HL-60/S4 (cell line): ENCODE results near the gene SH2D3C.
"Not testable (repeated sequence)": the region's sequence is repeated elsewhere in the genome, so short reads cannot be mapped to it uniquely, and the experiment has no call there.

Source experiments
- in situ Hi-C: fragments of 300-500 bp; cut with MboI; formaldehyde crosslinking; loops from 2 replicates; pipeline ENCODE4 v1.14.3; 2022; ENCODE audit warnings: low sequenced_read_pairs

SH2D3C gene

DNA sequence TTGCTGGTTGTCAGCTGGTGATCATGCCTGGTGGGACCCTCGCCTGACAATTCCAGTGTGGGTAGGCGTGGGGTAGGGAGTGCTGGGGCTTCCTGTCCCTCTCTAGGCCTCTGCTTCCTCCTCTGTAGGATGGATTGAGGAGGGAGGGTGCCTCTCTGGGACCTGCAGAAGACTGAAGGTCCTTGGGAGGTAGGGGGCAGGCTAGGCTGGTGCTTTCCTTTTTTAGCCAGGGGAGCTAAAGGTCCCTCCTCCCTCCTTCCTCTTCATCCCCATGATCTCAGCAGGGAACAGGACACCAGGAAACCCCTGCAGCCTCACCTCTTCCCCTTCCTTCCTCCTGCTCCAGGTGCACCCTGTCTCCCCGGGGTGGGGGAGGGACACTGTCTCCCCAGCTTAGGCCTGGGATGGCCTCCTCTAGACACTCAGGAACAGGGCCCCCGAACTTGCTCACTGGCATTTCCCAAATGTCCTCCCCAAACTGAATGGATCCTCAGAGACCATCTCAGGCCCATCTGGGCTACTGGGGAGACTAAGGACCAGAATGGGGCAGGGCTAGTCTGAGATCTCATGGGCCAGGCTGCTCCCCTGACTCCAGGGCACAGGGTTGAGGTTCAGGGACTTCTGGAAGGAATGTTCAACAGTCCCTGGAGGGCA is 8.4 kb downstream of the SH2D3C start:
- in situ Hi-C loops = no loop called here

DNA sequence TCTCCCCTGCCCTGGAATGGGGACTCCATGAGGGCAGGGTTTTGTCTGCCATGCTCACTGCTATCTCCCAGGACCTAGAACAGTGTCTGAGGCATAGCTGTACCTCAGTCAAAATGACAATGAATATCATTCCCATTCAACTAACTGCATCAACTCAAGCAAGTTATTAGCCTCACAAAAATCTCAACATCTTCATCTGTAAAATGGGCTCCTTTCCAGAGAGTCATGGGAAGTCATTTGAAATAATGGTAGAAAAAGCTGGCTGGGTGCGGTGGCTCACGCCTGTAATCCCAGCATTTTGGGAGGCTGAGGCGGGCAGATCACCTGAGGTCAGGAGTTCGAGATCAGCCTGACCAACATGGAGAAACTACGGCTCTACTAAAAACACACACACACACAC is 9.4 kb downstream of the SH2D3C start:
- in situ Hi-C loops = no loop called here

DNA sequence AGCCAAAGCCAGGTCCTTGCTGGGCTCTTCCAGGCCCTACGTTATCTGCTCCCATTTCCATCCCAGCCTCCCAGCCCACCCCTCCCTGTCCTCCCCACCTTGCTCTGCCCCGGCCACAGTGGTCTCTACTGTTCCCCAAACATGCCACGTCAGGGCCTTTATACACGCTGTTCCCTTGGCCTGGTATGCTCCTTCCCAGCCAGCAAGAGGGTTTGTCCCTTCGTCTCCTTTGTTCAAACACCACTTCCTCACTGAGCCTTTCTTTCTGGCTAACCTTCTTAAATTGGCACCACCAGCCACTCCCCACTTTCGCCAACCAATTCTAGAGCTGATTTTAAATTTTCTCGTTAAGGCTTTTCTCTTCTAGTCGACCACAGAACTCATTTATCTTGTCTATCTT is 9.8 kb downstream of the SH2D3C start:
- in situ Hi-C loops = no loop called here

DNA sequence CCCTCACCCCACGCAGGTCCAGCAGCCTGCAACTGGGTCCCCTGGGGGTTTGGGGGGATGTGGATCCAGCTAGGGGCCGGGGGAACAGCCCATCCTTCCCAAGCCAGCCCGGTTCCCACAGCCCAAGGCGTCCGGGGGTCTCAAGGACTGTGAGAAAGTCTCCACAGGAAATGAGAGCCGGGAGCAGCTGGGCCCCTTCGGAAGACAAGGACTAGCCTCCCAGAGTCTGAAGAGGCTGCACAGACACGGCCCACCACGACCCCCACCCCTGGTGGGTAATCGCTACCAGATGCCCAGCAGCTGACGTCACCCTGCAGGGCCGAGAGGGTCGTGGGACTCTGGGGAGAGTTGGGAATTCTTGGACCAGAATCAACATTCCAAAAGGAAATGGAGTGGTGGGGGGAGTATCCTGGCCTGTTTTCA is 10.5 kb downstream of the SH2D3C start:
- in situ Hi-C loops = no loop called here

DNA sequence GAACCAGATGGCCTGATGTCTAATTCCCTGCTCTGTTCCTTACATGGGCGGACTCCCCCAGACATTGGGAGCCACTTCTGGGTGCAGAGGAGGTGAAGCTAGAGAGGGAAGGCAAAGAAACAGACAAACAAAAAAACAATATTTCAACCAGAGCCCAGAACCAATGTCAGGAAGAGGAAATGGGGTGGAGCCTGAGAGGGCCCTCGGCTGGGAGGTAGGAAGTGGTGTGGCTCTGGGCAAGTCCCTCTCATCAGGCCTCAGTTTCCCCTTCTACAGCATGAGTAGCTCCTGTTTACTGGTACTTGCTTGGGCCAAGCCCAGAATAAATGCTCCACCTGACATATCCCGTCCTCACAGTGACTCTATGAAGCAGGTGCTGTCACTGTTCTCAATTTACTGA is 11.1 kb downstream of the SH2D3C start:
- in situ Hi-C loops = no loop called here

DNA sequence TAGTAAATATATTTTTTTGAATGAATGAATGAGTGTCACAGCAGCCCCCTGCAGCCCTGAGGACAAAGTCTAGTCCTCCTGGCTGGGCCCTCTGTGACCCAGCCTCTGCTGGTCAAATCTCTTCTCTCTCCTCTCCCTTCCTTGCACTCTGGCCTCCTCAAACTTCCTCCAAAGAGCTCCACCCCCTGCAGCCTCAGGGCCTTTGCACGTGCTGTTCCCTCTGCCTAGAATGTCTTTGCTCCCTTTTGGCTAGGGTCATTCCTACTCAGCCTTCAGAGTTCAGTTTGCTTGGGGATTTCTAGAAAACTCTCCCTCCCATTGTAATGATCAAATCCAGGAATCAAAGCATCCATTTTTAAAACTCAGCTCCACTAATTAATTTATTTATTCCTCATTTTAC is 13.0 kb downstream of the SH2D3C start:
- in situ Hi-C loops = no loop called here

DNA sequence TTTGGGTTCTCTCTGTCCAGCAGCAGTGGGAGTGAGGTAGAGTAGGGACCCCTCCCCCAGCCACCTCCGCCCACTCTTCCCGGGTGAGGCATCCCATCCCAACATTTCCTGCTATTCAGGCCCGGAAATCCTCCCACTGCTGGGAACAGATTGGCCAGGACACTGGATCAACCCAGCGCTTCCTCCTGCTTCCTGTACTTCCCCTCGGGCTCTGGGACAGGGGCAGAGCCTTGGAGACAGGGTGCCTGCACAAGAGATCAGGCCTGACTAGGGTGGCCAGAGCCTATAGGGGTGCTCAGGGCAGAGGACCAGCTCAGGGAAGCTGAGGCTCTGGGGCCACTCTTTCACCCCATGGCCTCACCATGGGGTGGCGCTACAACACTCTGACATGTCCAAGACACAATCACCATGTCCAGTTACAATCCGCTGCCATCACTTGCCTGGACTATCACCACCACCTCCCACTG is 14.5 kb downstream of the SH2D3C start:
- in situ Hi-C loops = no loop called here

DNA sequence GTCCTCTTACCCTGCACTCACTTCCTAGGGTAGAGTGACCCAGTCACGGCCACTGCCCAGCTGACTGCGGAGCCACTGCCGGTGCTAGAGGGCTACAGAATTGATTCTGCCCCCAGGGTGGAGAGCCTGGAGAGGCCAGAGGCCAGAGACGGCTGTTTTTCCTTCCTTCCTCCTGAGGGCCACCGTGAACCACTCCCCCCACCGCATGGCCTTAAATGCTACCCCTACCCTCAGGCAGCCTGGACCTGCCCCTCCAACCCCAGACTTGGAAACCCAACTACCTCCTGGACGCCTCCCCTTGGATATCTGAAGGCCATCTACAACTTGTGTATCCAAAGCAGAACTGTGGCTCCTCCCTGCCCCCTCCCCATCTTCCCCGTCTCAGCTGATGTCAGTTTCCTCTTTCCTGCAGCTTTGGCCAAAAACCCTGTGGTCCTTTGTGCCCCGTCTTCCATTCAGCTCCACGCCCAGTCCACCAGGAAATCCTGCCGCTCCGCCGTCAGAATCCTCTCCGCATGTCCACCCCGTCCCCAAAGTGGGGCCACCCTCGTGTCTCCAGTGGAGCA is 16.3 kb downstream of the SH2D3C start:
- in situ Hi-C loops = no loop called here

DNA sequence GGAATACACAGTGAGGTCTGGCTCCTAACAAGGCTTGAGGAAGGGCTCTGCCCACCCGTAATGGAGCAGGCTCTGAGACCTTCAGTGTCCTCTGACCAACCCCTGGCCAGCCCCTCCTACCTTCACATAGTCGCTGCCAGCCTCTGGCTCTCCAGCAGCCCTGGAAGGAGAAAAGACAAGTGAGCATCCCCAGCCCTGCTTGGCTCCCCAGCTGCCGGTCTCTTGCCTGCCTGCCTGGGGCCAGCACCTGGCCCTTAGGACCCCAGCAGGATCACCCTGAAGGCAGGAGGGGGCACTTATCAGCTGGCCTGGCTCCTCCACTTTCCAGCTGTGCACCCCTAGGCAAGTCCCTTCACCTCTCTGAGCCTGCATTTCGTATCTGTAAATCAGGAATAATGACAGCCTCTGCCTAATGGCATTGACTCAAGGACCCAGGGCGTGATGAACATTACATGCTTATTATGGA is 16.9 kb downstream of the SH2D3C start:
- in situ Hi-C loops = no loop called here

DNA sequence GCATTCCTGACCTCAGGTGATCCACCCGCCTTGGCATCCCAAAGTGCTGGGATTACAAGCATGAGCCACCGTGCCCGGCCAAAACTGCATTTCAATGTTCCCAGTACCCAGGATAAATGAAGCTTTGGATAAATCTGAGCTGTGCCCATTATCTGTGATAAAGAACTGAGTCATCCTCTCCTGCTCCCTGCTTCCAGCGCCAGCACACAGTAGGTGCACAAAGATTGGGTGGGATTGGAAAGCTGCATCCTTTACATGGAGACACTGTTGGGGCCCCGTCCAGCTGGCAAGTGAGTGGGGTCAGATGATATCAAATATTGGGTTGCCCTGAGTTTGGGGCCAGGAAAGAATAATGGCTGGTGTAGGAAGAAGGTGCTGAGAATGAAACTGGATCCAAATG is 17.4 kb downstream of the SH2D3C start:
- in situ Hi-C loops = no loop called here

DNA sequence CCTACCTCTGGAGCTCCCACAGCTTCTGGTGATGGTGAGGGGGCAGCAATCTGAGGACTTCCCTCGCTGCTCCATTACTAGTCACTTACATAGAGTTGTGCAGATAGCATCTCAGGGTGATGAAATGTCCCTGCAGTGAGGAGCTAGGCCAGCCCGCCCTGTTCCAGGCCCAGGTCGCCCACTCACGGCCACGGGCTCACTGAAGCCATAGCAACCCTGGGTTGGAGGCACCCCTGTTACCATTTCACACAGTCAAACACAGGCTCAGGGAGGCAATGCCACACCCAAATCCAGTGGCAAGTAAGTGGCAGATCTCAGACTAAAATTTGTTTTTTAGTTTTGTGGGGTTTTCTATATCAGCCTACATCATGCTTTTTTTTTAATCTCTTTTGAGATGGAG is 19.6 kb downstream of the SH2D3C start:
- in situ Hi-C loops = no loop called here

DNA sequence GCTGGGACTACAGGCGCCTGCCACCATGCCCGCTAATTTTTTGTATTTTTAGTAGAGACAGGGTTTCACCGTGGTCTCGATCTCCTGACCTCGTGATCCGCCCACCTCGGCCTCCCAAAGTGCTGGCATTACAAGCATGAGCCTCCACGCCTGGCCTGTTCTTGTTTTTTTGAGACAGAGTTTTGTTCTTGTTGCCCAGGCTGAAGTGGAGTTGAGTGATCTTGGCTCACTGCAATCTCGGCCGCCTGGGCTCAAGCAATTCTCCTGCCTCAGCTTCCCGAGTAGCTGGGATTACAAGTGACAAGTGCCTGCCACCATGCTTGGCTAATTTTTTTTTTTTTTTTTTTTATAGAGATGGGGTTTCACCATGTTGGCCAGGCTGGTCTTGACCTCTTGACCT is 21.7 kb downstream of the SH2D3C start:
- in situ Hi-C loops = not testable (repeated sequence)

DNA sequence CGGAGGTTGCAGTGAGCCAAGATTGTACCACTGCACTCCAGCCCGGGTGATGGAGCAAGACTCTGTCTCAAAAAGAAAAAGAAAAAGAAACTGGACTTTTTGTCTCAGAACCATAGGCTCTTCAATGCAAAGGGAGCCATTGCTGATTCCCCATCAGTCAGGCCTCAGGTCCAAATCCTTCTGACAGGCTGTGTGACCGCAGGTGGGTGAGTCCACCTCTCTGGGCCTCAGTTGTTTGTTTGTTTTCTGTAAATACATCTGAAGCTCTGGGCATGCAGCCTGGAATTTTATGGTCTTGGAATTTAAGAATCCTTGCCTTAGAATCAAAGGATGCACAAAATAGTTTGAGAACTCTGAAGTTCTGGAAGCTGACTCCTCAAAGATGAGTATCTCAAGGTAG is 22.2 kb downstream of the SH2D3C start:
- in situ Hi-C loops = no loop called here

DNA sequence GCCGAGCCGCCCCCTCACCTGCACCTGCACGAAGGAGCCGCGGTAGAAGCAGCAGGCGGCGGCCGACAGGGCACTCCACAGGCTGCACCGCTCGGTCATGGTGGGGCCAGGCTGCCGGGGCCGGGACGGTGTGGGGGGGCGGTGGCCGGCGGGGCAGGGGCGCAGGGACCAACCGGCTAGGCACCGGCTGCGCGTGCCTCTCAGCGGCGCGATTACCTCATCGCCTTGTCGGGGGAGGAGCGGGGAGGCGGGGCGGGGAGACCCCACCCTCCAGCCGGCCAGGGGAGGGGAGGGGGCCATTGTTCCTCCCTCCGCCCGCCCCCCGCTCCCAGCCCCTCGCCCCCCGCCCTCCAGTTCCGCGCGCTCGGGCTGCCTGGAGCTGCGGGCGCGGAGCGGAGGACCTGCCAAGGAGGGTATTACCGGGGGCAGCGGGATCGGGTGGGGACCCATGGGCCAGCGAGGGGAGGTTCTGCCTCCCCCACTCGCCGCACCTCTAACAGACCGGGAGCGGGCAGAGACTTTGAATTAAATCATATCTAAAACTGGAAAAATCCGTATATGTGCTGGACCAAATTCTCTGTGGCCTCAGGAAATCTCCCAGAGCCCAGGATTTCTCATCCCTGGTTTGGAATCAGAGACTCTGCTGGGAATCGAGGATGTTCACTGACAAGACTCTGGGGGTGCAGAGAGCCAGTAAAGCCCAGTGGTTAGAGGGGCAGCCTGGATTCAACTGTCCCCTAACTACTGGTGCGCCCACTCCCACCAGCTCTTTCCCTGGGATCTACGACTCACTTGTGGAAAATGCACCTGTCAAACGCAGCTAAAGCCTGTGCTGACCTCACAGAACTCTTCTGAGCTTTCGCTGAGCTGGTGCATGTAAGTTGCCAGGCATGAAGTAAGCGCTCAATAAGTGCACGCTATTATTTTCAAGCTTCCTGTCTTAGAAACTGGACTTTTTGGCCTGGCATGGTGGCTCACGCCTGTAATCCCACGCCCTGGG is 23.1 kb downstream of the SH2D3C start:
- in situ Hi-C loops = no loop called here

DNA sequence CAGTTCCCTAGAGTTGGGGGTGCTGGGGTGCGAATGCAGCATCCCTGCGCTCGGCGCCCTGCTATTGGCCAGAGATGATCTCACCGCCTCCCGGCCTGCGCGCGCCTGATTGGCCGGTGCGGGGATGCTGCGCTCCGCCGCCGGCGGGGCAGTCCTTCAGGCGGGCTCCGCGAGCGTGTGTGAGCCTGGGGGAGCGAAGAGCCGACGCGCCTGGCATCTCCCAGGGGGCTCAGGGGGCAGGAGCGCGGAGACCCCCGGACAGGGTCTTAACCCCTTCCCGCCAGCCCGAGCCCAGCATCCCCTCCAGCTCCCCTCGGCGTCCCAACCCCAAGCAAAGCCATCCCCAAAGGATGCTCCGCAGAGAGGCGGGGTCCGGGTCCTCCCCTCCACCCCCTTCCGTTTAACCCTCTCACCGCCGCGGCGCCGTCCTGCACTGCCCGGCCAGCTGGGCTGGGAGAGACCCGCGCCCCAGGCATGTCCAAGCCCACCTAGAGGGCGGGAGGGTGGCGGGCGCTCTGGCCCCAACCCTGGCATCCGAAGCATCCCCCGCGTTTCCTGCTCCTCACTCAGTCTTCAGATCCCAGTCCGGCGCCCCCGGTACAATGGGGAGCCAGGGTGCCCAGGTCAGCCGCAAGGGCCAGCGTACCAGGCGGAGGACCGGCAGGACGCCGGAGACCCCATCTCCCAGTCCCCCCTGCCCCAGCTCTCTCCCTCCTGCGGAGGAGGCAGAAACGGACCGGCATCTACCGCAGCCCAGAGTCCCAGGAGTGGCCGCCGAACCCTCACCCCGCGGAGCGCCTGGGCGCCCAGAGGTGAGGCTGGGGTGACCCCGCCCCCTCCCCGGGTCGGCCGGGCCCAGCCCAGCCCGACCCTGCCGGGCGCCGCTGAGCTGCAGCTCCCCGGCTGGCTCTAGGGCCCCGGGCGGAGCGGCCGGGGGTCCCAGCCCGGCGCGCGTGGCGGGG is 24.1 kb downstream of the SH2D3C start:
- in situ Hi-C loops = no loop called here

DNA sequence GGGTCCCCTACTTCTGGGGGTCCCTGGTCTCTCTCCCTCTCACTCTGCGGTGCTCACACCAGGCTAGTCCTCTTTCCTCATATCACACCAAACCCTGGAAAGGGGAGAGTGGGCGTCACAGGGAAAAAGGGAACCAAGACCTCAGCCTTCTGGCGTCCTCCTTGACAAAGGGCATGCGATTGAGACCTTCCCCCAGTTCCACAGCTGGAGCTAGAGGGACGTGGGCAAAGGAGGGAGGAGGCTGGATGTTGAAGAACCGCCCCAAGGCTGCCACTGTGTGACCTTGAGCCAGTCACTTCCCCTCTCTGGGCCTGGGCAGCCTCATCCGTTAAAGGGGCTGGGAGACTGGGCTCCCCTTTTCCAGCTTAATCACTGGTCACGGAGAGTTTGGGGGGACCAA is 24.8 kb downstream of the SH2D3C start:
- in situ Hi-C loops = no loop called here

DNA sequence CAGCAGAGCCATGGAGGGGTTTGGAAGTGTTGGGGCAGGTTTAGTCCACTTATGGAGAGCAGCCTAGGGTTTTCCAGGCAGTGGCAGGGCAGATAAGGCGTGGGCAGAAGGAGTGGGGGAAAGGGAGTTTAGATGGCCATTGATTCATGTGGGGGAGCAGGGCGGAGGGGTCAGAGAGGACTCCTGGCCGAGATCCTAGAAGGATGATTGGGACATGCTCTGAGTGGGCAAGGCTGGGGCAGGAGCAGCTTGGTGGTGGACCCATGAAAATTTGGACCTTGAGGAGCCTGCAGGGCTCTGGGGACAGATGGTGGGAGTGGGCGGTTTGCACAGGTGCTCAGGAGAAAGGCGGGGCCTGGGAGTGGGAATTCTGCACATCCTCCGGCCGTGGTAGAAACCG is 25.3 kb downstream of the SH2D3C start:
- in situ Hi-C loops = no loop called here

DNA sequence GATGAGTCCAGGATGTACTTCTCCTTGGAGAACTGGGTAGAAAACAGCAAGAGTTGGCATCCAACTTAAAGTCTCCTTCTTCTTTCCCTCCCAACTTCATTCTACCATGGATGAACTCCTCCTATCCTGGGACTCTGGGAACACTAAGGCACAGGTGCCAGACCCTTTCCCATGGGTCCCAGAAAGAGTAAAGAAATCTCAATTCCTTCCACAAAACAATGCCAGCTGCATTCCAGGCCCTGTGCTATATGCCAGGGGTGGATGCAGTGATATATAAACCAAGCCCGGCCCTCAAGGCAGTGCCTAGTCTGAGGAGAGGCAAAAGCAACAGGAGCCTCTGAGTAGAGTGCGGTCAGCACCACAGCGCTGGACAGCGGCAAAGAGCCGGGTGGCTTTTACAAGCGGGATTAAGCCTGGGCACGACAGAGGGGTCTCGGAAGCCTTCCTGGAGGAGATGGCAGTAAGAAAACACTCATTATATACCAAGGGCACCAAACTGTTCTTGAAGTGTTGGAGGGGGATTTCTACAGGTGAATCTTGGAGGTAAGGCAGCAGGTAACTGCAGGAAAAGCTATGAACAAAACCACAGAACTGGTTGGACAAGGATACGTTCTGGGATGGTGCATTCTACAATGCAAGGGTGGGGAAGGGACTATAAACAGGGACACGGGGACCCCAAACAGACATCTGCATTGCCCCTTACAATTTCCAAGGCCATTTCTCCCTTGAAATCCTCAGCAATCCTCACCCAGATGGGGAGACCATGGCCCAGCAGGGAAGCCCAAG is 27.0 kb downstream of the SH2D3C start:
- in situ Hi-C loops = no loop called here

DNA sequence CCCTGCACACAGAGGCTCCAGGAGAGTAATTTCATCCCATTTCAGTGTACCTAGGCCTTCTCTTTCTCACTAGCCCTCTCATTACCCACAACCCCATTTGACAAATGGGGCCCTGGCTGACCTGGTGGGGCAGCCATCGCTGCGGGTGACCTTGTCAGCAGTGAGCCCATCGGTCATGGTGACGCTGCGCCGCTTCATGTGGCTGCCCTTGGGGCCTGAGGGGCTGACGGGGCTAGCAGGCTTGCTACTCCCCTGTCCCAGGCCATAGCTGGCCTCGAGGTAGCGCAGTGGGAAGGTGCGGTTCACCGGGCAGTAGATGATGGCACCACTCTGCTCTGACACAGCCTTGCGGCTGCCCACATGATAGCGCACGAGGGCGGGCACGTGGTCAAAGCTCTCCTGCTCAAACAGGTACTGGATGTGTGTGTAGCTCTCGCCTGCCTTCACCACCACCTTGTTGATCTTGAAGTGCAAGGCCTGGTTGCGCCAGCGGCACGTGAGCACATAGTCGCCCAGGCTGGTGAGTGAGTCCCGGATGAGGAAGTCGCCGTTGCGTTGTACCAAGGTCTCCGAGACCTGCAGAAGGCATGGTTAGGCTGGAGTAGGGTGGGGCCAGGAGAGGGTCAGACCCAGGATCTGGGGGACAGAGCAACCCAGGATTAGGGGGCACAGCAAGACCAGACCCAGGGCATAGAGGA is 29.2 kb downstream of the SH2D3C start:
- in situ Hi-C loops = no loop called here
